SK-N-SH (cell line): ENCODE data around the gene PSMD13. TPM values are rescaled to one million over a fixed set of nuclear protein-coding genes. Genes with fewer than 3 reads are reported as not detected.

Experiments used
- CTCF ChIA-PET: fragments of 300-600, 350-600 bp; formaldehyde crosslinking; extraction: SDS; loops from one replicate; lab custom pipeline; 2021; lab: Yijun Ruan, JAX
- POLR2A ChIA-PET: fragments of 350-600 bp; sonication (Branson Sonifier 250); formaldehyde crosslinking; extraction: SDS; loops from one replicate; lab custom pipeline; 2020; ENCODE audit warnings: antibody characterized with exemption, inconsistent platforms; lab: Yijun Ruan, JAX
- DNase-seq: peaks from one replicate; pipeline ENCODE4 v3.0.0; 2012
- H2AFZ ChIP-seq: fragments of 200-600 bp; sonication (generic); 2 replicates; pipeline ENCODE4 v1.8.1; 2016; ENCODE audit warnings: antibody characterized with exemption, mild to moderate bottlenecking, low read depth
- H3F3A ChIP-seq: fragments of 200-600 bp; sonication (generic); replicated peaks from 2 replicates; pipeline ENCODE3; 2016; ENCODE audit warnings: antibody characterized with exemption, mild to moderate bottlenecking; ENCODE audit not compliant: insufficient read depth
- H3K27ac ChIP-seq, 2 experiments: fragments of 200-500 bp in 1 of 2; fragments of 200-600 bp in 1 of 2; sonication (Bioruptor generic) in 1 of 2; sonication (generic), shearing (Covaris generic) in 1 of 2; 2 replicates each; pipeline versions ENCODE4 v1.5.1 to v1.6.1; 2014 to 2016; ENCODE audit warnings: low read depth in 2 of 2, inconsistent platforms in 1 of 2, low read length in 1 of 2, mild to moderate bottlenecking in 1 of 2, mixed read lengths in 1 of 2
- H3K27me3 ChIP-seq: fragments of 200-600 bp; sonication (generic), shearing (Covaris generic); 2 replicates; pipeline ENCODE4 v1.6.1; 2016; ENCODE audit warnings: mixed run types; ENCODE audit not compliant: insufficient read depth
- H3K36me3 ChIP-seq, 2 experiments: fragments of 200-500 bp in 1 of 2; fragments of 200-600 bp in 1 of 2; sonication (Bioruptor generic) in 1 of 2; sonication (generic) in 1 of 2; replicated peaks in 1 of 2; 2 replicates each; pipeline versions ENCODE3 to v1.5.1; 2014 to 2016; ENCODE audit warnings: low read length in 1 of 2, mild to moderate bottlenecking in 1 of 2; ENCODE audit not compliant: insufficient read depth in 2 of 2, control insufficient read depth in 1 of 2
- H3K4me1 ChIP-seq, 2 experiments: fragments of 200-500 bp in 1 of 2; fragments of 200-600 bp in 1 of 2; sonication (Bioruptor generic) in 1 of 2; sonication (generic), shearing (Covaris generic) in 1 of 2; 2 replicates each; pipeline versions ENCODE4 v1.5.1 to v1.6.1; 2014 to 2016; ENCODE audit warnings: low read depth in 1 of 2, low read length in 1 of 2, mixed run types in 1 of 2; ENCODE audit not compliant: insufficient read depth in 2 of 2, control insufficient read depth in 1 of 2
- H3K4me2 ChIP-seq: fragments of 200-600 bp; sonication (generic), shearing (Covaris generic); 2 replicates; pipeline ENCODE4 v1.6.1; 2017; ENCODE audit warnings: mixed run types
- H3K4me3 ChIP-seq, 2 experiments: fragments of 200-500 bp in 1 of 2; fragments of 200-600 bp in 1 of 2; sonication (Bioruptor generic) in 1 of 2; sonication (generic), shearing (Covaris generic) in 1 of 2; 2 replicates each; pipeline versions ENCODE4 v1.5.1 to v1.8.1; 2014 to 2016; ENCODE audit warnings: low read depth in 2 of 2, inconsistent platforms in 1 of 2, low read length in 1 of 2, mild to moderate bottlenecking in 1 of 2, mixed read lengths in 1 of 2, moderate library complexity in 1 of 2
- H3K79me2 ChIP-seq: fragments of 200-600 bp; sonication (generic); 2 replicates; pipeline ENCODE4 v1.8.1; 2017; ENCODE audit warnings: mild to moderate bottlenecking; ENCODE audit not compliant: insufficient read depth
- H3K9ac ChIP-seq: fragments of 200-600 bp; sonication (generic); 2 replicates; pipeline ENCODE4 v1.6.1; 2017; ENCODE audit warnings: mixed run types
- H3K9me2 ChIP-seq: fragments of 200-600 bp; sonication (generic); 2 replicates; pipeline ENCODE4 v1.6.1; 2017; ENCODE audit warnings: mixed run types
- H3K9me3 ChIP-seq: fragments of 200-600 bp; sonication (generic); 2 replicates; pipeline ENCODE4 v1.6.1; 2017; ENCODE audit warnings: mixed run types, mild to moderate bottlenecking, moderate library complexity
- H4K20me1 ChIP-seq: fragments of 200-600 bp; sonication (generic); 2 replicates; pipeline ENCODE4 v1.6.1; 2017; ENCODE audit warnings: mild to moderate bottlenecking, mixed run types; ENCODE audit not compliant: insufficient read depth
- EP300 ChIP-seq, 2 experiments: IDR thresholded peaks; 2 replicates each; pipeline versions ENCODE4 v1.4.0 to v1.6.1; 2012; ENCODE audit warnings: borderline replicate concordance in 1 of 2, low read depth in 1 of 2, low read length in 1 of 2
- FOXM1 ChIP-seq: IDR thresholded peaks from 2 replicates; pipeline ENCODE4 v1.4.0; 2012; ENCODE audit warnings: low read depth, mild to moderate bottlenecking
- GABPA ChIP-seq: IDR thresholded peaks from 2 replicates; pipeline ENCODE4 v1.4.0; 2012; ENCODE audit warnings: low read depth, mild to moderate bottlenecking
- MXI1 ChIP-seq: IDR thresholded peaks from 2 replicates; pipeline ENCODE4 v1.6.1; 2012; ENCODE audit warnings: mild to moderate bottlenecking, low read depth, low read length, improper control_type of control experiment
- NRF1 ChIP-seq: IDR thresholded peaks from 2 replicates; pipeline ENCODE4 v1.6.1; 2012; ENCODE audit warnings: low read depth, mild to moderate bottlenecking, low read length
- POLR2AphosphoS5 ChIP-seq: IDR thresholded peaks from 2 replicates; pipeline ENCODE4 v1.6.1; 2012; ENCODE audit warnings: low read depth, low read length
- REST ChIP-seq: IDR thresholded peaks from 2 replicates; pipeline ENCODE4 v1.6.1; 2012; ENCODE audit warnings: mild to moderate bottlenecking, low read depth, low read length, moderate library complexity
- RFX5 ChIP-seq: IDR thresholded peaks from 2 replicates; pipeline ENCODE4 v1.6.1; 2012; ENCODE audit warnings: mild to moderate bottlenecking, improper control_type of control experiment, low read length
- RXRA ChIP-seq: IDR thresholded peaks from 2 replicates; pipeline ENCODE4 v1.4.0; 2012; ENCODE audit warnings: low read depth, mild to moderate bottlenecking, borderline replicate concordance
- SIN3A ChIP-seq: IDR thresholded peaks from 2 replicates; pipeline ENCODE4 v1.6.1; 2012; ENCODE audit warnings: low read depth, mild to moderate bottlenecking, low read length, moderate library complexity, borderline replicate concordance
- TCF12 ChIP-seq: IDR thresholded peaks from 2 replicates; pipeline ENCODE4 v1.4.0; 2012
- USF2 ChIP-seq: fragments of 150-350 bp; IDR thresholded peaks from 2 replicates; pipeline ENCODE4 v1.6.1; 2017; ENCODE audit warnings: antibody characterized with exemption, low read length, low read depth, borderline replicate concordance
- YY1 ChIP-seq: IDR thresholded peaks from 2 replicates; pipeline ENCODE4 v1.4.0; 2012; ENCODE audit warnings: low read depth, mild to moderate bottlenecking
- ZBTB33 ChIP-seq: IDR thresholded peaks from 2 replicates; pipeline ENCODE4 v1.4.0; 2012; ENCODE audit warnings: low read depth, borderline replicate concordance
- WGBS: methylation state at CpG from one replicate; pipeline ENCODE4 v1.1.6; 2017; ENCODE audit warnings: low lambda C conversion rate; 5-methylcytosine and 5-hydroxymethylcytosine counted together
- polyA plus RNA-seq, 3 experiments: library from polyadenylated mRNA; depleted of rRNA; stranded (reverse); fragments of >200 nt; gene quantifications; 2 replicates each; pipeline ENCODE4 v1.2.3, GENCODE V29; 2012

The PSMD13 gene
- polyA plus RNA-seq, 1 of the 3 experiments (the other 2 are of a cell fraction): 196 TPM

GRCh38 chr11:196786-197731, 39.7 kb upstream of the PSMD13 start:
- H3F3A ChIP-seq: no peaks in the 10 kb centered on the region
- no peak overlapping the region for H3K27ac ChIP-seq
- CTCF ChIA-PET: interaction anchor here (1.0 to 1.2 kb wide), 2 partner anchors 32 to 54 kb away, joined by 3 to 5 read pairs; no protein-coding TSS in a partner anchor
- no peak overlapping the region for H3K4me3 ChIP-seq
- POLR2A ChIA-PET: no interaction called here
- TF ChIP-seq YY1: no peak
- TF ChIP-seq REST: no peak
- no peak for TF ChIP-seq FOXM1
- no peak for TF ChIP-seq ZBTB33
- no peak for TF ChIP-seq MXI1
- no peak for TF ChIP-seq POLR2AphosphoS5
- no peak for TF ChIP-seq SIN3A
- TF ChIP-seq, all 33 proteins: peak for 0
- H3K9ac ChIP-seq: no peak overlapping the region
- H3K36me3 ChIP-seq: peaks cover 2 to 8% of the 10 kb centered on the region in 2 experiments
- no peaks in the 10 kb centered on the region for H3K79me2 ChIP-seq
- no peaks in the 10 kb centered on the region for H3K9me2 ChIP-seq
- no peaks in the 10 kb centered on the region for H3K4me1 ChIP-seq
- DNase-seq: no peak
- no peaks in the 10 kb centered on the region for H3K9me3 ChIP-seq
- no peaks in the 10 kb centered on the region for H3K27me3 ChIP-seq
- no peak overlapping the region for H2AFZ ChIP-seq
- H4K20me1 ChIP-seq: no peaks in the 10 kb centered on the region
- 66% methylated on average over 8 of the region's 23 CpGs for WGBS
- no peak overlapping the region for H3K4me2 ChIP-seq

- Histone ChIP-seq H3K4me3 (no peak overlapping the region), H3K27me3 (no peaks in the 10 kb centered on the region), H3F3A (no peaks in the 10 kb centered on the region), H3K36me3 (peaks cover 8 to 9% of the 10 kb centered on the region in 2 experiments), H3K9me3 (no peaks in the 10 kb centered on the region), H3K4me1 (no peaks in the 10 kb centered on the region), H3K27ac (no peak overlapping the region), H3K79me2 (no peaks in the 10 kb centered on the region), H4K20me1 (peaks cover 4% of the 10 kb centered on the region; the same call in 1 of the 2 replicates), H2AFZ (no peak overlapping the region), H3K9me2 (no peaks in the 10 kb centered on the region), H3K4me2 (no peak overlapping the region), H3K9ac (no peak overlapping the region)
- DNase-seq: no peak
- ChIA-PET POLR2A (no interaction called here), CTCF (interaction anchor here (1.0 to 1.2 kb wide), 3 partner anchors 31 to 321 kb away, joined by 3 to 5 read pairs (median 3); no protein-coding TSS in a partner anchor)
- WGBS: 75% methylated on average over 5 of the region's 9 CpGs
- TF ChIP-seq RXRA (no peak), YY1 (no peak), GABPA (no peak), FOXM1 (no peak), EP300 (IDR thresholded peaks at IDR 0.05; ENCODE audit: borderline replicate concordance in 1 of 2, low read depth in 1 of 2, low read length in 1 of 2) (no peak), USF2 (no peak), NRF1 (no peak), TCF12 (no peak), RFX5 (no peak)
Measured at GRCh38 chr11:197741-198235, 39.0 kb upstream of the PSMD13 start.
